ENCODE measurements around the gene TMEM161A.

The TMEM161A gene

DNA sequence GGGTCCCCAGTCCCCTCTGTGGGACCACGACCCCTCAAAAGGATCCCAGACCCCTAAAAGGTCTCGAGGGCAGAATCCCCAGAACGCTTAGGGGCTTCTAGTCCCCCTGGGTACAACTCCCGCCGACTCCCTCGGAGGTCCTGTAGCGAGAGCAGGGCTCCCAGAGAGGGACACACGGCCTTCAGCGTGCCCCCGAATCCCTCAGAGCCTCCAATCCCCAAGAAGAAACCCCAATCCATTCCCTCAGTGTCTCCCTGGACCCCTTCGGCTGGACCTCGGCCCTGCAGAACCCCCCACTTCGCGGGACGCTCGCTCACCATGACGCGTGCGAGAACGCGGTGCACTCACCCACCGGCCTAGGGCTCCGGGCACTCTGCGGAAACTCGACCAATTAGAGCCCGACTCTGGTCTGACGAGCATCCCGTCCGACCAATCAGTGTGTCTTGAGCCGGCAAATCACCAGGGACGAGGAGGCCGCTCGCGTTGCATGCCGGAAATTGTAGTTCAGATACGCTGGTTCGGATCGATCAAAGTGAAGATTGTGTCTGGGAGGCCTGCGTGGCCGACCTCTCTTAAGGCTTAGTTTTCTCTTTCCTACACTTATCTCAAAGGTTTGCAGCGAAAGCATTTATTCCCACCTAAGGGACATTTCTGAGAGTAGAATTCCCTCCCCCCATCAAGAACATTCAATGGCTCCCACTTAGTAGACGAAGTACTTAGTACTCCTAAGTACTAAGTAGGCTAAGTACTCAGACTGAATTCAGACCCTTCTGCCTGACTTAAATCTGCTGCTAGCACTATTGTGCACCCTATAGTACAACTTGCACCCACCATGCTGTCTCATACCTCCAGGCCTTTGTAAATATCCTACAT lies at the start of gene TMEM161A:
TSS of gene TMEM161A (minus strand) at position 370 of the 873 bp plus-strand sequence. CDS start at position 320, 50 bp downstream.
- TF ChIP-seq, protein P1, sequence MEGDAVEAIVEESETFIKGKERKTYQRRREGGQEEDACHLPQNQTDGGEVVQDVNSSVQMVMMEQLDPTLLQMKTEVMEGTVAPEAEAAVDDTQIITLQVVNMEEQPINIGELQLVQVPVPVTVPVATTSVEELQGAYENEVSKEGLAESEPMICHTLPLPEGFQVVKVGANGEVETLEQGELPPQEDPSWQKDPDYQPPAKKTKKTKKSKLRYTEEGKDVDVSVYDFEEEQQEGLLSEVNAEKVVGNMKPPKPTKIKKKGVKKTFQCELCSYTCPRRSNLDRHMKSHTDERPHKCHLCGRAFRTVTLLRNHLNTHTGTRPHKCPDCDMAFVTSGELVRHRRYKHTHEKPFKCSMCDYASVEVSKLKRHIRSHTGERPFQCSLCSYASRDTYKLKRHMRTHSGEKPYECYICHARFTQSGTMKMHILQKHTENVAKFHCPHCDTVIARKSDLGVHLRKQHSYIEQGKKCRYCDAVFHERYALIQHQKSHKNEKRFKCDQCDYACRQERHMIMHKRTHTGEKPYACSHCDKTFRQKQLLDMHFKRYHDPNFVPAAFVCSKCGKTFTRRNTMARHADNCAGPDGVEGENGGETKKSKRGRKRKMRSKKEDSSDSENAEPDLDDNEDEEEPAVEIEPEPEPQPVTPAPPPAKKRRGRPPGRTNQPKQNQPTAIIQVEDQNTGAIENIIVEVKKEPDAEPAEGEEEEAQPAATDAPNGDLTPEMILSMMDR (IDR thresholded peaks at IDR 0.05; ENCODE audit: unreplicated experiment in 3 of 3): no peak
- Mint-ChIP-seq H3K36me3 (ENCODE audit: low read depth) (no peaks in the 10 kb centered on the region), H3K9me3 (no peaks in the 10 kb centered on the region), H3K27me3 (ENCODE audit: low read depth) (peaks cover 12% of the 10 kb centered on the region), H3K4me3 (peak within 1 kb of the TSS; percentile 96 to 99 (median 99)), H3K4me1 (peaks cover 14% of the 10 kb centered on the region), H3K27ac (peak within 1 kb of the TSS; percentile 68 to 92 (median 79))

DNA sequence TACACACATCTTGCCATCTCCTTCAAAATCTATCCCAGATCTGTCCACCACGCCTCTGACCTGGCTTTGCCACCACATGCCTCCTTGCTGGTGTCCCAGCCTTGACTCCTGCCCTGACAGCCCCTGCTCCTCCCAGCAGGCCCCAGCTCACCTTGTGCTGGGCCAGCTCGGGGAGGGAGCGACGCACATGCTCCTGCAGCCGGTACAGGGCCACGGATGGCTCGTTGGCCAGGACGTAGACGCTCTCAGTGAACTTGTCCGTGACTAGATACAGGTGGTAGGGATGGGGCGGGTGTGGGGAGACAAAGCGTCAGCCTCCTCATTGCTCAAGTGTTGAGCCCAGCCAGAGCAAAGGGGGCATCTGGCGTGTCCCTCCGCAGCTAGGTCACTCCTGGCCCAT lies 48.5 kb upstream of the TMEM161A start:
- H3K27ac Mint-ChIP-seq: no peak overlapping the region
- H3K4me1 Mint-ChIP-seq: no peaks in the 10 kb centered on the region
- TF ChIP-seq, protein P1 (IDR thresholded peaks at IDR 0.05; ENCODE audit: unreplicated experiment in 3 of 3): no peak
- no peaks in the 10 kb centered on the region for H3K9me3 Mint-ChIP-seq
- H3K27me3 Mint-ChIP-seq (ENCODE audit: low read depth): no peaks in the 10 kb centered on the region
- no peak overlapping the region for H3K4me3 Mint-ChIP-seq
- H3K36me3 Mint-ChIP-seq (ENCODE audit: low read depth): peaks cover 22% of the 10 kb centered on the region

DNA sequence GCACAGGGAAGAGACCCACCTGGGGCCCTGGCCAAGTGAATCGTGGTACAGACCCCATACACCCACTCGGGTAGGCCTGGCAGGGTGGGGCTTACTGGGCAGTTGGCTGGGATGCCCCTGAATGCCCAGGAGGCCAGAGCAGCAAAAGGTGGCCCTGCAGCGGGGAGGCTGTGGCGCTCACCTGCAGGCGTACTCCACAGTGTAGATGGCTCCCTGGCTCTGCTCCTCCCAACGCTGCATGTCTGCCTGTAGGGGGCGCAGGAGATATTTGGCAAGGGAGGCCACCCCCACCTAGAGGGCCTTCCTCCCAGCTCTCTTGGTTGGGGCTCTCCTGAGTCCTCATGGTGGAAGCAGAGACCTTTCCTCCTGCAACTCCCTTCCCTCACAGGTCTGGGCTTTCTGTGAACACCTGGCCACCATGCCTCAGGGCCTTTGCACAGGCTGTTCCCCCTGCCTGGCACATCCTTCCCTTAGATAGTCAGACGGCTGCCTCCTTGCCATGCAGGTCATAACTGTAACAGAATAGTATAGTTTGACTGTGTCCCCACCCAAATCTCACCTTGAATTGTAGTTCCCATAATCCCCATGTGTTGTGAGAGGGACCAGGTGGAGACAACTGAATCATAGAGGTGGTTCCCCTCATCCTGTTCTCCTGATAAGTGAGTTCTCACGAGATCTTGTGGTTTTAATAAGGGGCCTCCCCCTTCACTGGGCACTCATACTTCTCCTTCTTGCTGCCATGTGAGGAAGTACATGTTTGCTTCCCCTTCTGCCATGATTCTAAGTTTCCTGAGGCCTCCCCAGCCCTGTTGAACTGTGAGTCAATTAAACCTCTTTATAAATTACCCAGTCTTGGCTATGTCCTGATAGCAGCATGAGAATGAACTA lies 47.8 kb upstream of the TMEM161A start:
- peaks cover 27% of the 10 kb centered on the region for H3K36me3 Mint-ChIP-seq (ENCODE audit: low read depth)
- H3K4me1 Mint-ChIP-seq: no peaks in the 10 kb centered on the region
- no peak overlapping the region for H3K4me3 Mint-ChIP-seq
- H3K27me3 Mint-ChIP-seq (ENCODE audit: low read depth): no peaks in the 10 kb centered on the region
- TF ChIP-seq, protein P1 (IDR thresholded peaks at IDR 0.05; ENCODE audit: unreplicated experiment in 3 of 3): peak; percentile 11 to 45 (median 27)
- H3K9me3 Mint-ChIP-seq: no peaks in the 10 kb centered on the region
- H3K27ac Mint-ChIP-seq: no peak overlapping the region

DNA sequence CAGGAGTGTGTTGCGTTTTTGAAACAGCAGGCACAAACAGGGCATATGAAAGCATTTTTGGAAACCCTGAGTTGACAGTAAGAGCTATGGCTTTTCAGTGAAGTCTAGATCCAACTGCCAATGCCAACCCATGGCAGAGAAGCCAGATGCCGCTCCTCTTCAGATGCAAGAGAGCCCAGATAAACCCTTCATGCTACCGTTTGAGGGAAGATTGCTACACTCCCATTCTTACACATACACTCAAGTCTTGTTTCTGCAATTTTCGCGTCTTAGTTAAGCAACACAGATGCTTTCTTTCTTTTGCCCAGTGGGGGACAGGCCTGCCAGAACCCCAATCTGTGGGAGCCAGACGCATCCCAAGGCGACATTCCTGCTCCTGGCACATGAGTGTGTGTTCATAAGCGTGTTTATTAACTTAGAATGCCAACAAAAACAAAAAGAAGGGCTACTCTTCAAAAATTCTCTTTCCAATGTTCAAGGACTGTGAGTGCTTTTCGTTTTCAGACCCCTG lies 43.3 kb upstream of the TMEM161A start:
- no peaks in the 10 kb centered on the region for H3K9me3 Mint-ChIP-seq
- no peaks in the 10 kb centered on the region for H3K4me1 Mint-ChIP-seq
- TF ChIP-seq, protein P1 (IDR thresholded peaks at IDR 0.05; ENCODE audit: unreplicated experiment in 3 of 3): no peak
- H3K27me3 Mint-ChIP-seq (ENCODE audit: low read depth): no peaks in the 10 kb centered on the region
- no peak overlapping the region for H3K4me3 Mint-ChIP-seq
- peaks cover 22% of the 10 kb centered on the region for H3K36me3 Mint-ChIP-seq (ENCODE audit: low read depth)
- no peak overlapping the region for H3K27ac Mint-ChIP-seq

DNA sequence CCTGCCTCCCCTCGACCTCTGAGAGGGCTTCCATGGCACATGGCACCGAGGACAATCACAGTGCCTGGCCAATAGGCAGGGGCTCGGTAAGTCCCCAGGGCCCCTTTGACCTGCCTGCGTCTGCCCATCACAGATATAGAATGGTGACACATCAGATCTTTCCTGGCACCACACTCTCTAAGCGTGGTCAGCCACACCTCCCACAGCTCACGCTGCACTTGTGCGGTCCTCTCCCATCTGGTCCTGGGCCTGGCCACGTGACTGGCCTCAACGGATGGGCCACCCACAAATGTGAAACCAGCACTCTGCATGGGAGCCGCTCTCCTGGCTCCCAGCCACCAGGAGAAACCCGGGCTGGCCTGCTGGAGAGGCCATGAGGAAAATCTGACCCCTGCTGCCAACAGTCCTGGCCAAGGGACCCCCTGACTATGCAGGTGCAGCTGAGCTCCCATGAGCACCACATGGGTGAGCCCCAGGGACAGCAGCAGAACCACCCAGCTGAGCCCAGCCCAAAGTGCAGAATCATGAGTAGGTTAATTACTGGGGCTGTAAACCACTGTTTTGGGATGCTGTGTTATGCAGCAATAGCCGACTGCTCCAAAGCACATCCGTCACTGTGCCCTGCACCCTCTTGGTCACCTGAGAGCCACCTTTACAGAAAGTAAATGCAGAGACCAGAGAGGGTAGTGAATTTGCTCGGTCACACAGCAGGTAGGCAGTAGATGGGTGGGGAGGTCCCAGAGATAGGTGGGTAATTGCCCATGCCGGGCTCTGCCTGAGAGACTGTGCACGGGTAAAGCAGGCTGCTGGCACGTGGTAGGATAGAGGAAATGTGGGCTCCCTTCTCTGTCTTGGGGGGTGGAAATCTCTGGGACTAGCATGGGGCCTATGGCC lies 41.5 kb upstream of the TMEM161A start:
- Mint-ChIP-seq H3K36me3 (ENCODE audit: low read depth) (peaks cover 17% of the 10 kb centered on the region), H3K4me3 (no peak overlapping the region), H3K27me3 (ENCODE audit: low read depth) (no peaks in the 10 kb centered on the region), H3K27ac (no peak overlapping the region), H3K4me1 (no peaks in the 10 kb centered on the region), H3K9me3 (no peaks in the 10 kb centered on the region)
- TF ChIP-seq, protein P1 (IDR thresholded peaks at IDR 0.05; ENCODE audit: unreplicated experiment in 3 of 3): no peak
